22Rv1 (cell line): Measurements from ENCODE around the gene COL18A1.

Experiments
- ZFX ChIP-seq: fragments of 450-650 bp; IDR thresholded peaks from 2 replicates; pipeline ENCODE4 v1.6.1; 2017; ENCODE audit warnings: antibody characterized with exemption, borderline replicate concordance
- TF ChIP-seq, protein P1 (sequence below): fragments of 450-650 bp; IDR thresholded peaks from 2 replicates; pipeline ENCODE4 v1.5.1; 2017; ENCODE audit warnings: mild to moderate bottlenecking

DNA sequence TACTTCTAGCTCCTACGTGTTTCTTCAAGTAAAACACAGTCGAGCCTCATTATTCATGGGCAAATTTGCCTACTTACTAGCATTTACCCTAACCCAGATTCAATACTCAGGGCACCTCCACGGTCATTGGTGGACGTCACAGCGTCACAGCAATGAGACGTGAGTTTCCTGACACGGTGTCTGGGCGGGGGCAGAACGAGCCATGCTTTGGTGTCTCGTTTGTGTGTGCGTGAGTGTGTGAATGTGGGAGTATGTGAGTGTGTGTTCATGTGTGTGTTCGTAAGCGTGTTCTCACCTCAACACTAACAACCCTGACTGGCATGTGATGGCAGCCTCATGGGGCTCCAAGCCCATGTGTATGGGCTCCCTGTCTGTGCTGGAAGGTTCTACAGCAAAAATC, 17.5 kb upstream of the COL18A1 start:
- TF ChIP-seq, protein P1, sequence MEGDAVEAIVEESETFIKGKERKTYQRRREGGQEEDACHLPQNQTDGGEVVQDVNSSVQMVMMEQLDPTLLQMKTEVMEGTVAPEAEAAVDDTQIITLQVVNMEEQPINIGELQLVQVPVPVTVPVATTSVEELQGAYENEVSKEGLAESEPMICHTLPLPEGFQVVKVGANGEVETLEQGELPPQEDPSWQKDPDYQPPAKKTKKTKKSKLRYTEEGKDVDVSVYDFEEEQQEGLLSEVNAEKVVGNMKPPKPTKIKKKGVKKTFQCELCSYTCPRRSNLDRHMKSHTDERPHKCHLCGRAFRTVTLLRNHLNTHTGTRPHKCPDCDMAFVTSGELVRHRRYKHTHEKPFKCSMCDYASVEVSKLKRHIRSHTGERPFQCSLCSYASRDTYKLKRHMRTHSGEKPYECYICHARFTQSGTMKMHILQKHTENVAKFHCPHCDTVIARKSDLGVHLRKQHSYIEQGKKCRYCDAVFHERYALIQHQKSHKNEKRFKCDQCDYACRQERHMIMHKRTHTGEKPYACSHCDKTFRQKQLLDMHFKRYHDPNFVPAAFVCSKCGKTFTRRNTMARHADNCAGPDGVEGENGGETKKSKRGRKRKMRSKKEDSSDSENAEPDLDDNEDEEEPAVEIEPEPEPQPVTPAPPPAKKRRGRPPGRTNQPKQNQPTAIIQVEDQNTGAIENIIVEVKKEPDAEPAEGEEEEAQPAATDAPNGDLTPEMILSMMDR = no peak
- TF ChIP-seq ZFX = no peak
